DOHH2 (cell line): ENCODE results near the gene CAMSAP2.

Source experiments
- EZH2phosphoT487 ChIP-seq: fragments of 200-600 bp; sonication (generic); IDR thresholded peaks from 2 replicates; pipeline ENCODE4 v1.6.1; 2017; ENCODE audit warnings: borderline replicate concordance, mild to moderate bottlenecking, antibody characterized with exemption, low read length, moderate library complexity, mixed read lengths
- TF ChIP-seq, protein P1 (sequence below): fragments of 200-600 bp; sonication (generic); IDR thresholded peaks from one replicate; pipeline ENCODE4 v1.5.1; 2014; ENCODE audit warnings: antibody characterized with exemption, mild to moderate bottlenecking, low read depth, low read length; ENCODE audit not compliant: poor library complexity, severe bottlenecking

DNA sequence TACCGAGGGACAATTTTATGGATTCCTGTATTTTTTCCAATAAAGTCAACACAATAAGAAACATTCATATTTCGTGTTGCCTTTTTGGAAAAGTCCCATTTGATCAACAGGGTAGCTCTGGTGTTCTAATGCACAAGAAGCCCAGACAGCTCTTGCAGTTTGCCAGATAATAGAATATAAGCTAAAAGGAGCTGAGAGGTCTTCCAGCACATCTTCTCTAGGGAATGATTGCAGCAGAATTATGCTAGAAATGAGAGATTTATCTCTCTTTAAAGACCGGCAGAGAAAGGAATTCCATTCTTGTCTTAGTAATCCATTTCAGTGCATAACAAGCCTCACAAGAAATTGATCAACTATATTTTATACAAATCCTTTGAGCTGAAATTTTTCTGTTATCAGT, 44.0 kb upstream of the CAMSAP2 start:
- TF ChIP-seq, protein P1, sequence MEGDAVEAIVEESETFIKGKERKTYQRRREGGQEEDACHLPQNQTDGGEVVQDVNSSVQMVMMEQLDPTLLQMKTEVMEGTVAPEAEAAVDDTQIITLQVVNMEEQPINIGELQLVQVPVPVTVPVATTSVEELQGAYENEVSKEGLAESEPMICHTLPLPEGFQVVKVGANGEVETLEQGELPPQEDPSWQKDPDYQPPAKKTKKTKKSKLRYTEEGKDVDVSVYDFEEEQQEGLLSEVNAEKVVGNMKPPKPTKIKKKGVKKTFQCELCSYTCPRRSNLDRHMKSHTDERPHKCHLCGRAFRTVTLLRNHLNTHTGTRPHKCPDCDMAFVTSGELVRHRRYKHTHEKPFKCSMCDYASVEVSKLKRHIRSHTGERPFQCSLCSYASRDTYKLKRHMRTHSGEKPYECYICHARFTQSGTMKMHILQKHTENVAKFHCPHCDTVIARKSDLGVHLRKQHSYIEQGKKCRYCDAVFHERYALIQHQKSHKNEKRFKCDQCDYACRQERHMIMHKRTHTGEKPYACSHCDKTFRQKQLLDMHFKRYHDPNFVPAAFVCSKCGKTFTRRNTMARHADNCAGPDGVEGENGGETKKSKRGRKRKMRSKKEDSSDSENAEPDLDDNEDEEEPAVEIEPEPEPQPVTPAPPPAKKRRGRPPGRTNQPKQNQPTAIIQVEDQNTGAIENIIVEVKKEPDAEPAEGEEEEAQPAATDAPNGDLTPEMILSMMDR, result no peak
- TF ChIP-seq EZH2phosphoT487, result no peak
